GM18517 (cell line): ENCODE data around the gene CCL20.
"Not testable (repeated sequence)": the region's sequence is repeated elsewhere in the genome, so short reads cannot be mapped to it uniquely, and the experiment has no call there.

Experiments
- ATAC-seq: cut with Tn5 transposase; IDR thresholded peaks from one replicate; pipeline ENCODE4 v1.9.1; 2021; ENCODE audit warnings: mild to moderate bottlenecking, moderate library complexity; ENCODE audit not compliant: unreplicated experiment

CCL20 gene, protein sequence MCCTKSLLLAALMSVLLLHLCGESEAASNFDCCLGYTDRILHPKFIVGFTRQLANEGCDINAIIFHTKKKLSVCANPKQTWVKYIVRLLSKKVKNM

DNA sequence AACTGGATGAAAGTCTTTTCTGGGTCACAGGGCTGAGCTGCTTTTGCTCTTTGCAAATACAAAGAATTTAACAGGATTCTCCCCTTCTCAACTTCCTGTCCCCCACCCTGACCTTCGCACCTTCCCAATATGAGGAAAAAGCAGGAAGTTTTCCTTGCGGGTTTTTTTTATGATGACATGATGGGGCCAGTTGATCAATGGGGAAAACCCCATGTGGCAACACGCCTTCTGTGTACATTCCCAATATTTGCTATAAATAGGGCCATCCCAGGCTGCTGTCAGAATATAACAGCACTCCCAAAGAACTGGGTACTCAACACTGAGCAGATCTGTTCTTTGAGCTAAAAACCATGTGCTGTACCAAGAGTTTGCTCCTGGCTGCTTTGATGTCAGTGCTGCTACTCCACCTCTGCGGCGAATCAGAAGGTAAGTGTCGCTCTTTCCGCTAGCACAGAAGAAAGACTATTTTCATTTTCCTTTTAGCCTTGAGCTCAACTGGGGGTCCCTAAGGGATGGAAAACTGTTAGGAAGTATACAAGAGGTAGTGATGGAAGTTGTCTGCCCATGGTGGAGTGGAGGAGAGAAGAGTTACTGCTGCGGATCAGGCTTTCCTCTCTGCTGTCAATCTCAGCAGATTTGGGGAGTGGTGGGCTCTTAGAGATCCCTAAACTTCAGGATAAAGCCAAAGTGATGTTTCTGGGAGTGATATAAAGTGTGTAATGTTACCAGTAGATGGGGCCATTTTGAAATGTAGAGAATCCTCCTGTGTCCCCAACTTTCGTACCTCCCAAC, at the start of gene CCL20:
CCL20 (plus strand) TSS at position 281 of the 792 bp plus-strand sequence; CDS start at position 351, 70 bp downstream.
- no peak for ATAC-seq

DNA sequence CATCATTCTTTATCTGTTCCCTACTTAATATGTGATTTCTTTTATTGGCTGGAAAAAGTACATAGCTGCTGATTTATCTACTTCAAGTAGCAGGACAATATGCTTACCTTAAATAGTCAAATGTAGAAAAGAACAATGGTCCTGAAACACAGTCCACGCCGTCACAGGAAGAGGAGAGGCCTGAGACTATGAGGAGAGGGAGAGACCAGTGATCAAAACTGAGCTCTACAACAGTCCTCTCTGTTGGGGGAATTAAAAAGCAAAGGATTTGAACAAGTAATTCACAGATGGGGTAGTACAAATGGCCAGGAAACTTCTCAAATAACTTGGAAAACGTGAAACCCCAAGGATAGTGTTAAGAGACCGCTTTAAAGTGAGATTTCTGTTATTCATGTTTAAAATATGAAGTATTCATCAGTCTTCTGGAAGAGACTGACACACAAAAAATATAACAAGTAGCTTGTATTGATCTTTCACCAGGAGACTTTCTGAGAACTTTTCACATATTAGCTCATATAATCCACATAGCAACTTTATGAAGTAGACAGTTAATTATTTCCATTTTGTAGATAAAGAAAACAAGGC, 47.8 kb upstream of the CCL20 start:
- ATAC-seq, result peak; percentile 25

DNA sequence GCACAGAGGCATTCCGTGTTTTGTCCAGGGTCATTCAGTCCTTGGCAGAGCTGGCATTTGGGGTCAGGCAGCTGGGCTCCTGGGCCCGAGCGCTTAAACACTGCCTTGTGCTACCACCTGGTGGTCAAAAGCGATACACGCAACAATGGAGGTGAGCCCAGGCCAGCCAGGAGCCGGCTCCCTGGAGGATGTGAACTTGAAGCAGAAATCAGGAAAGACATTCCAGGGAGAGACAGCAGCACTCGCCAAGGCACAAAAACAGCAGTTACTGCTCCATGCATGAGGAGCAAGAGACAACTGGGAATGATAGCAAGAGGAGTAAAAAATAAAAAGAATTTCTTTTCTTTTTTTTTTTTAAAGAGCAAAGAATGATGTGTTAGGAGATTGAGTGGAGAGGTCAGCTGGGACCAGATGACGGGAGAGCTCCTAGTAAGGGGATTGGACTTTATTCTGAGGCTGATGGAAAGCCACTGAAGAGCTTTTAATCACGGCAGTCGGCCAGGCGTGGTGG, 47.2 kb upstream of the CCL20 start:
- ATAC-seq, result peak; percentile 89

DNA sequence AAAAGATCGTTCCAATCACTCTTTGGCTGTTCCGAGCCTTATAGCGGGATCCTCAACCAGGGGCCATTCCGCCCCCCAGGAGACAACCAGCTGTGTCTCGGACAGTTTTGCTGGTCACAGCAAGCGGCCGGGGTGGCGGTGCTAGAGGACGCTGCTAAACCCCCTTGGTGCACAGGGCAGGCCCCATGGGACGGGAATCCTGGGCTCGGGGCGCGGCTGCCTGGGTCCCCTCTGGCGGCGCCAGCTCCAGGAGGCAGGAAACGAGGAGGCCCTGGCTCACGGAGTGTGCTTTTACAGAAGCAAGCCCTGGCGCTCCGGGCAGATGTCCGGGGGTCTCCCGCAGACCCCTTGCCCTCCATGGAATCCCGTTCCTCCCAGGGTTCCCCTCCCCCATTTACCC, 45.8 kb upstream of the CCL20 start:
- ATAC-seq, result no peak

DNA sequence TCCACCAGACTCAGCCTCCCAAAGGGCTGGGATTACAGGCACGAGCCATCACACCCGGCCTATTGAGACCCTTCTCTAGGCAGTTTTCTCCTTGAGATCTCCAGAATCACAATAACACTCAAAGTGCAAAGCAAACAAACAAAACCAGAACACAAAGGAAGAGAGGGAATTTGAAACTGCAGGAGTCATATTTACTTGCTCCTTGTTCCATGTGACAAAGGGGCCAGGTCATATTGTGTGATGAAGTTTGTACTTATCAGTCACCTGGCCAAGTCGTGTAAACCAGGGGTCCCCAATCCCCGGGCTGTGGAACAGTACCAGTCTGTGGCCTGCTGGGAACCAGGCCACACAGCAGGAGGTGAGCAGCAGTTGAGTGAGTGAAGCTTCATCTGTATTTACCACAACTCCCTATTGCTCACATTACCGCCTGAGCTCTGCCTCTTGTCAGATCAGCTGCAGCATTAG, 41.4 kb upstream of the CCL20 start:
- no peak for ATAC-seq

DNA sequence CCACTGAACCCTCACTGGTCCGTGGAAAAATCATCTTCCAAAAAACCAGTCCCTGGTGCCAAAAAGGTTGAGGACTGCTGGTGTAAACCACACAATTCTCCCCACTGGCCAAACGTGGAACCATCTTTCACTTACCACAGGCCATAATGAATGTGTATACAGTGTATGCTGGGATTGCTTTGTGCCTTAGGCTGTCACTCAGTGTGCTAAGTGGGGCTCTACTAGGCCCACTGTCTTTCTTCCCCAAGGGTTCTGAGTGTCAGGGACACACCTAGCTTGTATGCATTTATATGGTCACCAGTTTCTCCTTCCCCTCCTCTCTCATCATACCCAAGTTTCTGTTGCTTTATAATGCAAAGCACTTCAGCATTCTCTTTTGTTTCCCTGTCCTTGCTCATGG, 40.7 kb upstream of the CCL20 start:
- no peak for ATAC-seq

DNA sequence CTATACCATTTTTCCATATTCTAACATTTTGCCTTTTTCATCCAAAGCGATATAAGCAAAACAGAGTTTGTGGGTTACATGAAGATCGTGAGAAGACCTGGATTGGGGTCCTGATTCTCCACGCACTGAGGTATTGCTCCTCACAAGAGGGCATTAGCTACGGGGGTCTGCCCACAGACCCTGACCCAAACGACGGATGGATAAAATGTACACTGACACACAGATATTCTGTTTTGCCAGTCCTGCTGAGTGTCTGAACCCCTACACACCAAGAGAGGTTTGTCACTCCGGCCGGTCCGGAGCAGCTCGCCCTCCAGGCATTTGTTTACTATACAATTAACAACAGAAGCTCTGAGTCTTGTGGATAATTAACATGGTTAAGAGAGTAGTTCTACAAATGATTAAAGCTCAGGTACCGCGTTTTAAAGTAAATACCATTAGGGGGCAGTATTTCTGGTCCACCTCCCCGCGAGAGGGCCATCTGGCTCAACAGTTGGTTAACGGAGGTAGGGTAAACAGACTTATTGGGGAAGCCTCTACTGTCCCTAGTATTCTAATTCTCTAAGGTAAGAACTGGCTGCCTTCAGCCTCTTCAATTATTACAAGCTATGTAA, 39.5 kb upstream of the CCL20 start:
- no peak for ATAC-seq

DNA sequence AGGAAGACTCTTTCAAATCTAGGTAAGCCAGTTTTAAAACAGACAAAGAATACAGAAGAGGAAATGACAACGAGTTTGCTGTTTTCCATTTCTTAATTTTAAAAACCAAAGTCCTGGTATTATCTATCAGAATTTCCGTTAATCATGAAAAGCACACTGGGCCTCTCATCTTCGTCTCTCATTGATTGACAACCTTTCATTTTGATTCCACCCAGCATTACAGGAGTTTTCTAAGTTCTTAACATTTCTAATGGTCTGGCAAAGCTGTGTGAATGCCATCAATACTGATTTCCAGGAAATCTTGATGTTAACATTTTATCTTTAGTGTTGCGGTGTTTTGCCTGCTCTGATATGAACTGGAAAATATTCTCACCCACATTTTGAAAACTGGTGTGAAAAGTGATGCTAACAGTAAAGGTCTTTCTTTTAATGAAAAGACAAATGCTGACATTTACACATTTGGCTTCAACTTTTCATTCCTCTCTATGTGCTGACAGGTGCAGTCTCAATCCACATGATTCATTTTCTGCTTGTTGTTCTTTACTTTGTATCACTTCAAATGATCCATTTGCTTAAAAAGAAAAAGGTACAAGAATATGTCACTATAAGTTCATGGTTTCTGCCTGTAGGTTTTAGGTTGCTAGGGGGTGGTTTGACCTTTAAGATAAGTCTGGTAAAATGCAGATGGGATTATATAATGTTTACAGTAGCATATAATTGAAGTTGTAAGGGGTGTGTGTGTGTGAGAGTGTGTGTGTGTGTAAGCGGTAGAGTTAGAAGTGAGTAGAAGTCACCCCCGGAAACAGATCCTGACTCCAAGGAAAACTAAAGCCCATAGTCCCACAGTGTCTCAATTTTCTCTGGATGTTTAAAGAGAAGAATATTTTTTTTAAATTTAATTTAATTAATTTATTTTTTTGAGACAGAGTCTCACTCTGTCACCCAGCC, 38.5 kb upstream of the CCL20 start:
- ATAC-seq, result no peak

DNA sequence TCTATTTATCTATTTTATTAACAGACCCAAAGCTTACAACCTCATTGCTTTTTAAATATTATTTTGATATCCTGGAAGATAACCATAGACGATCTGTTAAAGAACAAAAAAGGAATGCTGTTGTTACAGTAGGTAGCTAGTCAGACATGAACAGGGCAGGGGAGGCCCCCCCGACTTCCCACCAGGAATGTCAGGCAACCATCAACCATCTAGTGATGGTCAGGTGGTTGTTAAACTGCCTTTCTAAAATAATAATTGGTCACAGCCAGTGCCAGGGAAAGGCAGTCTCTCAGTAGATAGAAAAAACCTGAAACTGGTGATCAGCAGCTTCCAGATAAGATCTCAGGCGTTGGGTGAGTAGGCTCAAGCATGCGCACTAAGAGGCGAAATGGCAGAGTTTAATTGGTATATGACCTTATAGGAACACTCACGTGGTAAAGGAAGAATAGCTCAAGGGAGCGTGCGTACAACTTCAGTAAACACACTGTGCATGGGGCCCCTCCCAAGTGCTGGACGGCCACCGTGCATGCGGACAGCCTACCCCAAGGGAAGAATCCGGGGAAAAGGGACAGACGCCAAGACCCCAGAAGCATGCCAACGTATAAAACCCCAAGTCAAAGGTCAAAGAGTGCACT, 32.5 kb upstream of the CCL20 start:
- no peak for ATAC-seq

DNA sequence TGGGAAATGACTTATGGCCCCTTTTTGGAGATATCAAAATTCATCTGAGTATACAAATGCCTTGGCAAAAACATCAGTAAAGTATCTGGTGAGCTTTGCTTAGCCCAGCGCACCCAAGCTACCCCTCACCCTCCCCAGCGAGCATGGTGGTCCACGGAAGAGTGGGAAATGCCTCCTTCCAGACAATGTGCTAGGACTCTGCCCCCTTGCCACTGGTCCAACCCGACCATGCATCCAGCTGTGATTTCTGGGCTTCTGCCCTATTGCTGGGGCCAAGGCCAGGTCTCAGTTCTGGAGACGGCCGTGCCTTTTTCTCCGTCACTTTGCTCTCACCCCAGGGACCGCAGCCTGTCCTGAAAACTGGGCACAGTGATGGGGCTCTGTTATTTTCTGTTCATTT, 31.8 kb upstream of the CCL20 start:
- ATAC-seq, result no peak

DNA sequence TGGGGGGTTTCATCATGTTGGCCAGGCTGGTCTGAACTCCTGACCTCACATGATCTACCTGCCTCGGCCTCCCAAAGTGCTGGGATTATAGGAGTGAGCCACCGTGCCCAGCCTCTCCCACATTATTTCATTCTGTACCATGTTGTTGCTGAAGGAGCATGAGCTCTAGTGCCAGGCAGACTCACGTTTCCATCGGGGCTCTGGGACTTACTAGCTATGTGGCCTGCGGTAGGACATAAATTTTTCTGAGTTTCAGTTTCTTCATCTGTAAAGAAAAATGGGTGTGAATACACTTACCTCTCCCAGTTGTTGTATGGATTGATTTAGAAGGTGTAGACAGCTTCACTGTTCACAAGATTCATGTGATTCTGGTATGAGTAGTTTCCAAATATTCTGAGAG, 30.8 kb upstream of the CCL20 start:
- ATAC-seq, result peak; percentile 20

DNA sequence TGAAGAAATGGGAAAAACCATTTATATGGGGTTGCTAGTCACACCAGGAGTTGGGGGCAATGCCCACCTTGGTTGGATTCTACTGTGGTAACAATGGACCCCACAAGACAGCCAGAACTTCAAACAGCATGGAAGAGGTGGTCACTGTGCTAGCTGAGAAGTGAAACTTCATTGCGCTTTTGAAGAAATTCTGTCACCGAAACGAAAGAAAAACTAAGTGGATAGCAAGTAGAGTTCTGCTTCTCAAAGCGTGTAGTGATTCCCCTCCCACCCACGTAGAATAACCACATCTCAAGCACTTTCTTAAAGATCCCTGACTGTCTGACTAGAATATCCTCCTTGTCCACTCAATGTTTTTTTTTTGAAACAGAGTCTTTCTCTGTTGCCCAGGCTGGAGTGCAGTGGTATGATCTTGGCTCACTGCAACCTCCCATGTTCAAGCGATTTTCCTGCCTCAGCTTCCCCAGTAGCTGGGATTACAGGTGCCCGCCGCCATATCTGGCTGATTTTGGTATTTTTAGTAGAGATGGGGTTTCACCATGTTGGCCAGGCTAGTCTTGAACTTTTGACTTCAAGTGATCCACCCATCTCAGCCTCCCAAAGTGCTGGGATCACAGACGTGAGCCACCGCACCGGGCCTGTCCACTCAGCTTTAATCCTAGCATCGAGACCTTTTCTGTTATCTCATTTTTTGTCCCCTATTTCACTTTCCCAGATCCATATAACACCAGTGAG, 30.1 kb upstream of the CCL20 start:
- peak; percentile 99 for ATAC-seq

DNA sequence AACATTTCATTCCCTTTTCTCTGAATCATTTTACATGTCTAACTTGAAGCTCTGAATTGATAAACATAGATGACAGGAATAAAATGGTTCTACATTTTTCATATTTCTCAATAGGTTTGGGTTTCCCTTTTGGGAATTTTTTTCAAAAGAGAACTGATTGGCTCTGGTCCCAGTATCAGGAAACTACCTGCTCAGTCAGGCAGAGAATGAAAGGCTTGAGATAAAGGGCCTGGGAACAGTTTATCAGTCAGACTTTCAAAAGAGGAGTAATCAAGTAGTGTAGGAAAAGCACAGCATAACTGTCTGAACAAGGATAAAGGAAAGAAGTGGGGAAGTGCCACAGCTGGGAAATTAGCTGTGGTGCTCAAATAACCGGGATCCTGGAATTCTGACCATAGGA, 28.3 kb upstream of the CCL20 start:
- ATAC-seq, result no peak

DNA sequence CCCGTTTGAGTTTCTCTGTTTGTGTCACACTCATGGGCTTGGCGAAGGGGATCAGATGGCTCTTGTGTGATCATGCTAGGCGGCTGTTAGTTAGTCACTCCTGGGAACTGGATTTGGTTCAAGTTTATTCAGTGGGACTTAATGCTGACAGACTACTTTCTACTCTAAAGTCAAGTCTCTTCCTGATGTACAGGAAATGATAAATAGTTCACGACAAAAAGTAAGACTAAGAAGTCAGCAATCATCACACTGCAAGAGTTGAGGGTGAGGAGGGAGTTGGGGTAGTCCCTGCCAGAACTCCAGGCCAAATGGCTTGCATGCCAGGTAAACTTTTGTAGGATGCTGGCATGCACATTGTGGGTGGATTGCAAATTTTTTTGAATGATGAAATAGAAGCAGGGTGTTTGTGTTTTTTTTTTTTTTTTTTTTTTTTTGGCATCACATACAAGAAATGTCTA, 25.1 kb upstream of the CCL20 start:
- no peak for ATAC-seq

DNA sequence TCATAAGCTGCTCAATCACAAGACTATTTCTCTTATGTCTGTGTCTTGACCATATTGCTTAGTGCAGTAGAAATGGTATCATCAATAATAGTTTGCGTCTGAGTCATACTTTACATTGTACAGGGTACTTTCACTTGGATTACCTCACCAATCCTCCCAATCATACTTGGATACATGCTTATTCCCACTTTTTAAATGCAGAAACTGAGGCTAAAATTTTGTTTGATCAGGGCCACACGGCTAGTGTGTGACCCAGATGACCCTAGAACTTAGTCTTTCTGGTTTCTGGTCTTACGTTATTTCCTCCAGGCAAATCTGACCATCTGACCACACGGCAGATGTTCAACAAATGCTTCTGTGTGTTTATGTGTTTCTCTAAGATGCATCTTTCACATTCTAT, 23.8 kb upstream of the CCL20 start:
- ATAC-seq, result no peak

DNA sequence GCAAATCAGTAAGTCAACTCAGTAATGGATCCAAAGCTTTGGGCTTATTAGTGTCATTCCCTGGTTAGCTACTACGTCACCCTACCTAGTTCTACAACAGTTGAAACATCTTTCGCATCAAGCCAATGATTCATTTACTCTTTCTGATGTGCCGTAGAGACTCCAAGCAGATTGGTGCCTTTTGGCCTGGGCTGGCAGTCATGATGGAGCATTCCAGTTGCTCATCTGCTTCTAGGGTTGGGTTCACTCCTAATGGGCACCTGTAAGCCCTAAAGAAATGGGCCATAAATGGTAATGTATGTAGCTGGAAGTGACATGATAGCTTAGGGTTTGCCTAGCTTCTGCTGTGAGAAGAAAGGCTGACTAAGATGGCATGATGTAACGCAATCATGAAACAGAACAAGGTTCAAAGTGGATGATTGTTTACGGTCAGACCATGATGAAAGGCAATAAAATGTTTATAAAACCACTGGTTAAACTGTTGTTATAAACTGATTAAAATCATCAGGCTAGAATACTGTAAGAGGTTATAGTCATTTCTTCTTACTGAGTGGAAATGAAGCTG, 20.4 kb upstream of the CCL20 start:
- ATAC-seq, result no peak

DNA sequence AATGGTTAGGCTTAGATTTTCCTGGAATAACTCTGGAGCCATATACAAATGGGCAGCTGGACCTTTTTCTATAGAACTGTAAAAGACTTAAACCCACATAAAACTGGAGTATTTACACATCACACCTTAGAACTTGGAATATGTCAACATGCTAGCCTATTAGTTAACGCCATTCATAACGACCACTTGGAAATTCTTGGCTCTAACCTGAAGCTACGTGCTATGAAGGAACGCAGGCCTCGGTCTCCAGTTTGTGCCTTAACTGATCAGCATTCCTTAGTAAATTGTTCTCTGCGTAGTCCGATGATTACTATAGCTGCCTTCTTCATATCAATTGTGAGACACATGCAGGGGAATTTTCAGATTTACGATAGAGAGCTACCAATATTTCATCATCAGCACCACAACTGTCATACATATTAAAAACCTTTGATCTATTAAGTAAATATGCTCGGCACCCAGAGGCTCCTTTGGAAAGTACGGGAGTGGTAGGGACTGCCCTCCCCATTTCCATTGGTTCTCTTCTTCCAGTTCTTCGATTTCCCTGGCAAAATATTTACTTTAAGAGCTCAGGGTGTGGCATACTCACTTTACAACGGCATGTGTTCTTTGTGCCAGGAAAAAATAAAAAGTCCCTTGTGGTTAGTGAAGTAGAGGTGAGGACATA, 17.5 kb upstream of the CCL20 start:
- ATAC-seq, result no peak

DNA sequence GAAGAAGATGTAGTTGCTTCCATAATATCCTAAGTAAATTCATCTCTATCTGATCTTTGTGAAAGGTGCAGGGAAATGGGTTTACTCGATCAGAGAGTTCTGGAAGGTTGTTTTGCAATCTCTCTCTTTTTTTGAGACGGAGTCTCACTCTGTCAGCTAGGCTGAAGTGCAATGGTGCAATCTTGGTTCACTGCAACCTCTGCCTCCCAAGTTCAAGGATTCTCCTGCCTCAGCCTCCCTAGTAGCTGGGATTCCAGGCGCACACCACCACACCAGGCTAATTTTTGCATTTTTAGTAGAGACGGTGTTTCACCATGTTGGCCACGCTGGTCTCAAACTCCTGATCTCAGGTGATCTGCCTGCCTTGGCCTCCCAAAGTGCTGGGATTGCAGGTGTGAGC, 16.9 kb upstream of the CCL20 start:
- ATAC-seq, result not testable (repeated sequence)
